ENCODE data around the gene JPH3.

Gene JPH3

DNA sequence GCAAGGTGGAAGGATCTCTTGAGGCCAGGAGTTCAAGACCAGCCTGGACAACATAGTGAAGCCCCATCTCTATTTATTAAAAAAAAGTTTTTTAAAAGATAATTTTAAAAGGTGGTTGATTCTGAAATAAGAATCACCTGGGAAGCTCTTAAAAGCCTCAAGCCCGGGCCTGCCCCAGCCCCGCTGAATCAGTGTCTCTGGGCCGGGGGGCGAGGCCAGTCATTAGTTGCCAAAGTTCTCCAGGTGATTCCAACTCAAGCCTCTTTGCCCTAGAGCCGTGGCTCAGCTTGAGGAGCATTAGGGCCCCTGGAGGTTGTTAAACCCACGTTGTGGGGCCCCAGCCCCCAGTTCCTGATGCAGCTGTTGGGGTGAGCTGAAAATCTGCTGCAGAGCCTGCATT is 24.6 kb downstream of the JPH3 start:
- no peak for DNase-seq (ENCODE audit: low read depth)

DNA sequence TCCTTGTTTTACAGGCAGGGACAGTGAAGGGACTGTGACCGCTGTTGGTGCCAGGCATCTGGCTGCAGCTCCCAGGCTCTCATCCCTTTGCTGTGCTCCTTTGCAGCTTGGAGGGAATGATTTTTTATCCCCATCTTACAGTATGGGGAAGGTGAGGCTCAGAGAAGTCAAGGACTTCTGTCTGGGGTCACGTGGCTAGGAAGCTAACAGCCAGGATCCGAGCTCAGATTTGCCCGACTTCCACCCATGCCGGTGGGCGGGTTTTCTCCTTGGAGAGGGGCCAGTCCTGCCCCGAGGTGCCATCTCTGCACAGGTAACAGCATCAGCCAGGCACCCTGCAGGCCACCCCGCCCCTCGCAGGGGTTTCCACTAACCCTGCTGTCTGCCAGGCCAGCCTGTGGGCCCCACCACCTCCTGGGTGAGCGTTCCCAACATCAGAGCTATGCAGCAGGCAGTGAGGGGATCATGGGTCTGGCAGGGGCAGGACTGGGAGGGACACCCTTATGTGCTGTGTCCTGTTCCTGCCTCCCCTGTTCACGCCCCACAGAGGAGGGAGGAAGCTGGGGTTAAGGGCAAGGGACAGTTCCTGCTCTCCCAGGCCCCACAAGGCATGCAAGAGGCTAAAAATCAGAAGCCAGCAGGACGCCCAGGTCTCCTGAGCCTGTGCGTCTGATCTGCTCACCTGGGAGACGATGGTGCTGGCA is 25.4 kb downstream of the JPH3 start:
- DNase-seq (ENCODE audit: low read depth): no peak

GRCh38 chr16:87628246-87628923 is 26.1 kb downstream of the JPH3 start:
- DNase-seq (ENCODE audit: low read depth): no peak

- no peak for DNase-seq (ENCODE audit: low read depth)
Observed at GRCh38 chr16:87628940-87629339, 26.6 kb downstream of the JPH3 start.

DNA sequence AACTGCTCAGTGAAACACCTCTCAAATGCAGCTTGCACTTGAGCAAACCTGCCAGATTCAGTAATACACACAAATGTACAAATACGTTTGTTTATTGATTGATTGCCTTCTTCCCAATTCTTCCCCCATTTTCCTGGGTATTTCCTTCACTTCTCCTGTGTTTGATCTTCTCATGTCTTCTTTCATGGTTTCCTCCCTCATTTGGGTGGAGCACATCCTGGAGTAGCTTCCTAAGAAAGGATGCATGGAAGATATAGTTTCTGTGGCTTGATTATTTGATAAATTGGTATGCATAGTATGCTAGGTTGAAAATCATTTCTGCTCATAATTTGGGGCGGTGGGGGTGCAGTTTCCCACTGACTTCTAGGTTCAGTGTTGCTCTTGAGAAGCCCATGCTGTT is 28.8 kb downstream of the JPH3 start:
- DNase-seq (ENCODE audit: low read depth): no peak

DNA sequence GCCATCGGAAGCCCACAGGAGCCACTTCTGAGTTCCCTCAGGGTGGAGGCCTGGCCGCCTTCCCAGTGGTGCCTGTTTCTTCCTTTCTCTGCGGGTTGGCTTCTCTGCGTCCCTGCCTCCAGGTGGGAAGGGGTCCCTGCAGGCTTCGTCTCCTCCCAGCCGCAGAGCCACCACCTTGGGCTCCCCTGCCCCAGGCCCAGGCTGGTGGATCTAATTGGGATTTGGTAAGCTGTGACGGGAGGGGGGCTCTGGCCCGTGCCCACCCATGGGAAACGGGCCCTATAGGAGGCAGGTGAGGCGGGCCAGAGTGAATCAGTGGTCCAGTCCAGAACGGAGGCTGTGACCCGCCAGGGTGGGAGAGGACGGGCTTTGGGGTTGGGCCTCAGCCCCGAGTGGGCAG is 32.1 kb downstream of the JPH3 start:
- no peak for DNase-seq (ENCODE audit: low read depth)

GRCh38 chr16:87635541-87636049 is 33.3 kb downstream of the JPH3 start:
- peak; percentile 45 for DNase-seq (ENCODE audit: low read depth)

- DNase-seq (ENCODE audit: low read depth): peak; percentile 68
Observed at GRCh38 chr16:87636050-87636684, 33.9 kb downstream of the JPH3 start.

- DNase-seq (ENCODE audit: low read depth): no peak
Observed at GRCh38 chr16:87636741-87637140, 34.4 kb downstream of the JPH3 start.

DNA sequence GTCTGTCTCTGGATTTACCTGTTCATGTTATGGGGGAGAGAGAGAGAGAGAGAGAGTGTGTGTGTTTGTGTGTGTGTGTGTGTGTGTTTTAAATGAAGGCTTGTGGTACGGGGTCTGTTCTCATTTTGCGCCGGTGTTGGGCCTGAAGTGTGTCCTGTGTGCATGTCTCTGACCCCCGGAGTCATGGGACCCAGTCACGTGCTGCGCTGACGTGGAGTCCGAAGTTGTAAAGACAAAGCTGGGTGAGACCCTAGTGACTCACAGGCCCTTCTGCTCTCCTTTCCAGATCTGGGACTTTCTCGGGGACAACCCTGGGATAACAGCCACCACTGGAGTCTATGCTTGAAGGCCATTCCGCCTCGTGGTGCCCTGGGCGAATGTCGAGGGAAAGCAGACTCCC is 35.0 kb downstream of the JPH3 start:
- DNase-seq (ENCODE audit: low read depth): no peak

- no peak for DNase-seq (ENCODE audit: low read depth)
Observed at GRCh38 chr16:87638736-87639135, 36.4 kb downstream of the JPH3 start.

- no peak for DNase-seq (ENCODE audit: low read depth)
Observed at GRCh38 chr16:87641721-87642120, 39.4 kb downstream of the JPH3 start.

DNA sequence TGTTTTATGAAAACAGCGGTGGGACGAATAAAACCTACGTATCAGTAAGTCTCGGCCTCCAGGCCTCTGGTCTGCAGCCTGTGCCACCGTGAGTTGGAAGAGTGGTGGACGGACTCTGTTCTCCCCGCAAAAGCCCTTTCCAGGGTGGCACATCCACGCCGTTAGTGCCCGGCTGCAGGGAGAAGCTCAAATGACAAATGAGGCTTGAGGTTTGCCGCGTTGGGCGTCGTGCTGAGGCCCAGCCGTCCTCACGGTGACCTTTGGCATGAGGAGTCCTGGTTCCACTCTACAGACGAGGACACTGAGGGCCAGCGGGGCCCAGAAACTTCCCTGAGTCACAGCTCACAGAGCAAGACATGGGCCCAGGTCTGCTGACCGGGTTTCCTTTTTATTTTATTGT is 40.2 kb downstream of the JPH3 start:
- DNase-seq (ENCODE audit: low read depth): no peak

DNA sequence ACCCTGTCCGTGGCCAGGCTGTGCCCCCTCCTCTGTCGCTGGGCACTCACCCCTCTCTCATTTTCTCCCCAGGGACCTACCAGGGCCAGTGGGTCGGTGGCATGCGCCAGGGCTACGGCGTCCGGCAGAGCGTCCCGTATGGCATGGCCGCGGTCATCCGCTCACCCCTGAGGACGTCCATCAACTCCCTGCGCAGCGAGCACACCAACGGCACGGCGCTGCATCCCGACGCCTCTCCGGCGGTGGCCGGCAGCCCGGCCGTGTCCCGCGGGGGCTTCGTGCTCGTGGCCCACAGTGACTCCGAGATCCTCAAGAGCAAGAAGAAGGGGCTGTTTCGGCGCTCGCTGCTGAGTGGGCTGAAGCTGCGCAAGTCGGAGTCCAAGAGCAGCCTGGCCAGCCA is 41.9 kb downstream of the JPH3 start:
- DNase-seq (ENCODE audit: low read depth): no peak

DNA sequence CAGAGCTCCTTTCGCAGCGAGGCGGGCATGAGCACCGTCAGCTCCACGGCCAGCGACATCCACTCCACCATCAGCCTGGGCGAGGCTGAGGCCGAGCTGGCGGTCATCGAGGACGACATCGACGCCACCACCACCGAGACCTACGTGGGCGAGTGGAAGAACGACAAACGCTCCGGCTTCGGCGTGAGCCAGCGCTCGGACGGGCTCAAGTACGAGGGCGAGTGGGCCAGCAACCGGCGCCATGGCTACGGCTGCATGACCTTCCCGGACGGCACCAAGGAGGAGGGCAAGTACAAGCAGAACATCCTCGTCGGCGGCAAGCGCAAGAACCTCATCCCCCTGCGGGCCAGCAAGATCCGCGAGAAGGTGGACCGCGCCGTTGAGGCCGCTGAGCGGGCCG is 42.3 kb downstream of the JPH3 start:
- no peak for DNase-seq (ENCODE audit: low read depth)

DNA sequence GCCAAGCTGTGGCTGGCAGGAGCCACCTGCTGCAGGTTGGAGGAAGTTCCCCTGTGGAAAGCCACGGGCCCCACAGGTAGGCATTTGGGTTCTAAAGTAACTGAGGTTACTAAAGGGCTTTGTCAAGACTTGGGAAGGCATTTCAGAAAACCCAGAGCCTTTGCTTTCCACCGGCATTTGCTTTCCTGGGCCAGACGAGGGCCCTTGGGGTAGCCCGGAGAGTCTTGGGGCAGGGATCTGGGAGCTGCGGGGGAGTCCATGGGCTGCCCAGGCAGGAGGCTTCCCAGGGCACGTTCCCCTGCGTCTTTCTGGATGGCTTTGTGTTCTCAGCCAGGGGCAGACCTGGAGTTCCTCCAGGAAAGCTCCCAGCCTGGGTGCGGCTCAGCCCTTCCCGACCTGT is 43.5 kb downstream of the JPH3 start:
- DNase-seq (ENCODE audit: low read depth): no peak

DNA sequence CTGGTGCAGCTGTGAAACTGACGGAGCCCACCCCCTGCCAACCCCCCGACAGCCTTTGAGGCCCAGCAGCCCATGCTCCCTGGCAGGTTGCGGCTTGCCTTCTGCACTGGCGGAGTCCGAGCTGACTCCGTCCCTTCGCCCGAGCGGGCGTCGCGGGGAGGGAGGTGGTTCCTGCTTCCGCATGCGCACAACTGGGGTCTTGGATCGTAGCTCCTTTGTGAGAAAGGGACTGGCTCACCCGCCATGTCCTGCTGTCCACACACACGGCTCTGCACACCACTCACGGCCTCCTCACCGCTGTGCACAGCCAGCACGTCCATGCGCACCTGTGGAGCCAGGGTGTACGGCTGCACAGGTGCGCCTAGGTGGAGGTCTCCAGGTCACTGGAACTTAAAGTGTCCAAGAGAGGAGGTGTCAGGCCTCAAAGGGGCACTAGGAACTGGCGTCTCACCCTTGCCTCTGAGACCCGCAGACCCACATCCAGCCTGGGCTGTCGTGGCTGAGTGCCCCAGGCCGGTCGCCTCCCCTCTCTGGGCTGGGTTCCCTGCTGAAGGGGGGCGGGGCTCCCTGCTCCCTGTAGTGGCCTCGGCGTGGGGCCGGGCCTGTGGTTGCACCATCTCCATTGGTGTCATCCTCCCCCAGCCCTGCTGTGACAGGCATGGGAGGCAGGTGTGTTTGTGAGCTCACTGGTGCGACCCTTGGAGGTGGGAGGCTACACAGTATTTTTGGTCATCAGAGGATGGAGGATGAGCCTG is 45.3 kb downstream of the JPH3 start:
- no peak for DNase-seq (ENCODE audit: low read depth)

DNA sequence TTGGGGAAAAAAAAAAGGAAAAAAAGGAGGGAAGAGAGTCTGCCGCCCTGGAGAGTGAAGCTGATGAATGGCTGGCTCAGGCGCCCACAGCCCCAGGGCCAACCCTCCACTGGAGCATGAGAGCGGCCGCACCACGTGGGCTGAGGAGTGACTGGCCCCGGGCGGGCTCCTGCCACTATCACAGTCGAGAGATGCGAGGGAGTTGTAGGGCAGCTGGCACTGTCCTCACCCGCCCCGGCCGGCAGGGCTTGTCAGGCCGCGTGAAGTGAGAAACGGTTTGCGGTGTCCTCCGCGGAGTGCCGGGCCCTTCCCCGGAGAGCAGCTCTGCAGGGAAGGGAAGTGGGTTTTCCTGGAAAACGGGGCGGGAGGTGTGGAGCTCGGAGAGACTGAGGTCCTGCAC is 45.9 kb downstream of the JPH3 start:
- DNase-seq (ENCODE audit: low read depth): no peak

GRCh38 chr16:87648698-87649487 is 46.6 kb downstream of the JPH3 start:
- DNase-seq (ENCODE audit: low read depth): no peak

DNA sequence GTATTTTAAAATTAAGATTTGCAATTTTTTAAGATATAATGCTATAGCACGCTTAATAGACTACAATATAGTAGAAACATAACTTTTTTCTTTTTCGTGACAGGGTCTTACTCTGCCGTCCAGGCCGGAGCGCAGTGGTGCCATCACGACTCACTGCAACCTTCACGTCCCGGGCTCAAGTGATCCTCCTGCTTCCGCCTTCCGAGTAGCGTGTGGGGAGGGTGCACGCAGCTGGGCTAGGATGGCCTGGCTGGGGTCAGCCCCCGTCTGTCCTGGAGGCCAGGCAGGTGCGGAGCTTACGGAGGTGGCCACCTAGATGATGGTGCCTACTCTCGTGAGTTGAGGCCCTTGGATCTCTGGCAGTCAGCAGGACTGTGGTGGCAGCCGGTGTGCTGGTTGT is 50.1 kb downstream of the JPH3 start:
- no peak for DNase-seq (ENCODE audit: low read depth)

DNA sequence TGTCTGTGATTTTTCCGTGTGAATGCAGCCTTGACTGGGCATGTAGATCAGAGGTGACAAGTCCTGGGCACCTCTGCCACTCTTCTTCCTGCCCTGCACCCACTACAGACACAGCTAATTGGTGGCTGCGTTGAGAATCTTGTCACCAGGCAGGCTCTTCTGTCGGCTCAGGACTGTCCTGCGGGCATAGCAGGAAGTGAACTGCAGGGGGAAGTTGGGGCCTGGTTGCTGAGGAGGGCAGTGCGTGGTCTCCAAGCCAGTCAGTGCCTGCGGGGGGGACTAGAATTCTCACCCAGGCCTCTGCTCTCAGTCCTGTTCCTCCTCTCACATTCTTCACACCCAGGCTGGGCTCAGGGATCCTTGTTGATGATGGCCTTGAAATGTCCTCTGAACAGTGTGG is 50.5 kb downstream of the JPH3 start:
- no peak for DNase-seq (ENCODE audit: low read depth)

DNA sequence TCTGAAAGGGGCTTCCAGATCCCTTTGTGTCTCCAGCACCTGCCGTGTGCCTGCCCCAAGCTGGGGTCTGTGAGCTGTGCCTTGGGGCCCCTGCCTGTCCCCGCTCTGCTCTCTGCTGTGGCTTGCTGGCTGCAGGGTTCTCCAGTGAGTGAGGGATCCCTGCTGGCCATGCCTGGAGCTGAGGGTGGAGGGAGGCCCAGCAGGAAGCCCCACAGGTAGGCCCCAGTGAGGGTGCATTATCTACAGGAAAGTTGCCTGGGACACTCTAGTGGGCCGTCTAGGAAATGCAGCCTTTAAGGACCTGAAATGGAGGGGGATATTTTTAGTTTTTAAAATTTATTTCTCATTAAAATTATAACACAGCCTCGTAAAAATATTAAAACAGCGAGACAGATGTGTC is 50.9 kb downstream of the JPH3 start:
- no peak for DNase-seq (ENCODE audit: low read depth)

Measured in stimulated activated CD8-positive, alpha-beta memory T cell treated with anti-CD3 and anti-CD28 coated beads, Interleukin-12 subunit alpha, Interleukin-12 subunit beta, amount 100 ng/mL, for 1 hour (primary cell).